Progenitor cell of endocrine pancreas (in vitro differentiated cells): ENCODE measurements around the gene FGD6. TPM values are rescaled to one million over a fixed set of nuclear protein-coding genes. Genes with fewer than 3 reads are reported as not detected.

Experiments
- DNase-seq: peaks from one replicate; pipeline ENCODE4 v3.0.0; 2021; ENCODE audit warnings: low spot score; ENCODE audit not compliant: unreplicated experiment
- H3K27ac Mint-ChIP-seq: 2 replicates; pipeline ENCODE4 v1.8.0; 2021; ENCODE audit warnings: mild to moderate bottlenecking, moderate library complexity, mixed read lengths
- H3K27me3 Mint-ChIP-seq: 2 replicates; pipeline ENCODE4 v1.8.0; 2021; ENCODE audit warnings: mixed read lengths
- H3K36me3 Mint-ChIP-seq: 2 replicates; pipeline ENCODE4 v1.8.0; 2022; ENCODE audit warnings: mixed read lengths; ENCODE audit not compliant: insufficient read depth
- H3K4me1 Mint-ChIP-seq: 2 replicates; pipeline ENCODE4 v1.8.0; 2021; ENCODE audit warnings: low read depth, mixed read lengths
- H3K4me3 Mint-ChIP-seq: 2 replicates; pipeline ENCODE4 v1.8.0; 2021; ENCODE audit warnings: low read depth, mild to moderate bottlenecking, moderate library complexity, mixed read lengths
- H3K9me3 Mint-ChIP-seq: 2 replicates; pipeline ENCODE4 v1.8.0; 2021; ENCODE audit warnings: low read depth, mixed read lengths
- total RNA-seq: library from RNA; stranded (reverse); gene quantifications from 2 replicates; pipeline ENCODE4 v1.2.1, GENCODE V29; 2021
- TF ChIP-seq, protein P1 (sequence below): fragments of 200-600 bp; sonication (generic); IDR thresholded peaks from one replicate; pipeline ENCODE4 v1.5.0; 2021; ENCODE audit warnings: antibody characterized with exemption, mild to moderate bottlenecking; ENCODE audit not compliant: unreplicated experiment

The FGD6 gene
- total RNA-seq, 1 donor from 2014 or later = 68.2 TPM

DNA sequence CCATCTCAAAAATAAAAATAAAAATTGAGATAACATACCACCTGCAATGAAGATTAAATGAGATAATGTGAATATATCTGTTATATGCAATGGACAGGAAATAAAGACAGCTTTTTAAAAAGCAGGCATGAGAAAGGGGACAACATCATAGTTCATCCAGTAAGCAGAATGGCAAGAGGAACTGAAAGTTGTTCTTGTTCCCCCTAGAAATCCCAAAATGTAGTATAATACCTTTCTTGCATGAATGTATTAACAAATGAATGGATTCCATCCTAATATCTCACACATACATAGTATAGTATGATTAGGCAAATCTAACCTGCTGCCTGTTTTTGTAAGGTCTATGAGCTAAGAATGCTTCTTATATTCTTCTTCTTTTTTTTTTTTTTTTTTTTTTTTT, 31.4 kb downstream of the FGD6 start:
- Mint-ChIP-seq H3K4me3 (no peak overlapping the region), H3K27ac (no peak overlapping the region), H3K27me3 (no peaks in the 10 kb centered on the region), H3K9me3 (no peaks in the 10 kb centered on the region), H3K36me3 (peaks cover 10% of the 10 kb centered on the region), H3K4me1 (peaks cover 6% of the 10 kb centered on the region)
- DNase-seq = no peak
- TF ChIP-seq, protein P1, sequence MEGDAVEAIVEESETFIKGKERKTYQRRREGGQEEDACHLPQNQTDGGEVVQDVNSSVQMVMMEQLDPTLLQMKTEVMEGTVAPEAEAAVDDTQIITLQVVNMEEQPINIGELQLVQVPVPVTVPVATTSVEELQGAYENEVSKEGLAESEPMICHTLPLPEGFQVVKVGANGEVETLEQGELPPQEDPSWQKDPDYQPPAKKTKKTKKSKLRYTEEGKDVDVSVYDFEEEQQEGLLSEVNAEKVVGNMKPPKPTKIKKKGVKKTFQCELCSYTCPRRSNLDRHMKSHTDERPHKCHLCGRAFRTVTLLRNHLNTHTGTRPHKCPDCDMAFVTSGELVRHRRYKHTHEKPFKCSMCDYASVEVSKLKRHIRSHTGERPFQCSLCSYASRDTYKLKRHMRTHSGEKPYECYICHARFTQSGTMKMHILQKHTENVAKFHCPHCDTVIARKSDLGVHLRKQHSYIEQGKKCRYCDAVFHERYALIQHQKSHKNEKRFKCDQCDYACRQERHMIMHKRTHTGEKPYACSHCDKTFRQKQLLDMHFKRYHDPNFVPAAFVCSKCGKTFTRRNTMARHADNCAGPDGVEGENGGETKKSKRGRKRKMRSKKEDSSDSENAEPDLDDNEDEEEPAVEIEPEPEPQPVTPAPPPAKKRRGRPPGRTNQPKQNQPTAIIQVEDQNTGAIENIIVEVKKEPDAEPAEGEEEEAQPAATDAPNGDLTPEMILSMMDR = no peak

- Mint-ChIP-seq H3K36me3 (peaks cover 10% of the 10 kb centered on the region), H3K4me3 (no peak overlapping the region), H3K9me3 (no peaks in the 10 kb centered on the region), H3K27me3 (no peaks in the 10 kb centered on the region), H3K4me1 (peaks cover 6% of the 10 kb centered on the region), H3K27ac (no peak overlapping the region)
- DNase-seq = no peak
- TF ChIP-seq, protein P1 = no peak
Observed at GRCh38 chr12:95185072-95185471, 32.2 kb downstream of the FGD6 start.

- DNase-seq = no peak
- Mint-ChIP-seq H3K36me3 (peaks cover 10% of the 10 kb centered on the region), H3K4me1 (peaks cover 6% of the 10 kb centered on the region), H3K27ac (peak overlapping the region; percentile 73), H3K4me3 (no peak overlapping the region), H3K9me3 (no peaks in the 10 kb centered on the region), H3K27me3 (no peaks in the 10 kb centered on the region)
- TF ChIP-seq, protein P1 = no peak
Observed at GRCh38 chr12:95184121-95184520, 33.1 kb downstream of the FGD6 start.

DNA sequence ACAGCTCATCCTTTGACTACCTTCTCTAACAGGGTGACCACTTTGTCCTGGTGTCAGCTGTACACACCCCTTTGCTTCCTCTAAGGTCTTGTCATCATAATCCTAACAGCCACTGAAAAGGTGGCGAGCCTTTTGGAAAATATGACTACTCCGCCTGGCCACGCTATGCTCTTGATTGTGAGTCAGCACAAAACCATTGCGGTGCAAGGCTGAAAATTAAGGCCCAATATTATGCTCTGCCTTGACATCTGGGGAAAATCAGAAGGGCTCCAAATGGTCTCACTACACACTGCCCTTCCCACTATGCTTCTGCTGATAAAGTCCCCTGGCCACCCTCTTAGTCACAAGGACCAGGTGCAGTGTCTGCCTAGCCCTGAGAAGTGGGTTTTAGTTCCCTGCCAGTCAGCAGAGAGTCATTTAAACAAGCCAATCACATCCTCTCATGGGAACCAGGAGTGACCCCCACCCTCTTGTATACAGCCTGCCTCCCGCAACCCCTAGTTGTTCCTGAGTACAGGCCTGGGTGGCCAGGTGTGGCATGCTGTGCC, 34.3 kb downstream of the FGD6 start:
- TF ChIP-seq, protein P1 = no peak
- Mint-ChIP-seq H3K27me3 (no peaks in the 10 kb centered on the region), H3K9me3 (no peaks in the 10 kb centered on the region), H3K4me1 (peaks cover under 1% of the 10 kb centered on the region), H3K4me3 (no peak overlapping the region), H3K36me3 (peaks cover 10% of the 10 kb centered on the region), H3K27ac (peak overlapping the region; percentile 52)
- no peak for DNase-seq

GRCh38 chr12:95181103-95181502, 36.2 kb downstream of the FGD6 start:
- Mint-ChIP-seq H3K4me1 (no peaks in the 10 kb centered on the region), H3K27ac (no peak overlapping the region), H3K27me3 (no peaks in the 10 kb centered on the region), H3K4me3 (no peak overlapping the region), H3K9me3 (no peaks in the 10 kb centered on the region), H3K36me3 (peaks cover 11% of the 10 kb centered on the region)
- no peak for DNase-seq
- TF ChIP-seq, protein P1 = no peak
